ENCODE data around the gene RPL7A. TPM values are rescaled to one million over a fixed set of nuclear protein-coding genes. Genes with fewer than 3 reads are reported as not detected.
A peak's percentile ranks its signal among the peaks of the same experiment; 100 is the strongest.
"Not testable (repeated sequence)": the region's sequence is repeated elsewhere in the genome, so short reads cannot be mapped to it uniquely, and the experiment has no call there.

Gene RPL7A
- total and polyA plus RNA-seq, 2 of the 13 experiments (the other 11 are each of a cell fraction or from before 2014, with no cell fraction given), result 2,401 to 2,938 TPM

- BruUV-seq (replicated peaks); DNase-seq (ENCODE audit: low spot score); ATAC-seq; in situ Hi-C loops (cut with HindIII; ENCODE audit: extremely low pct_ligation_motif_present, low pct_unique_long_range_greater_than_20kb); CTCF ChIA-PET (ENCODE audit: low intra/inter-chr PET ratio, low total read pairs); H3K9me3 ChIP-seq (ENCODE audit: low read length); H3K27me3 ChIP-seq (ENCODE audit: control insufficient read depth in 1 of 2, insufficient read depth in 2 of 2, low read length in 2 of 2); intact Hi-C loops (cut with micrococcal nuclease; ENCODE audit: unreplicated experiment); FAIRE-seq; H3K27ac ChIP-seq (ENCODE audit: extremely low read length, insufficient read depth, low read length); H2AFZ ChIP-seq (ENCODE audit: low read length): not testable (repeated sequence)
- 0 out of 2 replicates have a peak, but pooled peaks have one; percentile 38 for TF ChIP-seq ZBTB33 (CRISPR knock-in tag; IDR thresholded peaks at IDR 0.05)
- peak; percentile 86 for TF ChIP-seq ZNF460 (CRISPR knock-in tag; IDR thresholded peaks at IDR 0.05; ENCODE audit: borderline replicate concordance)
- peak; percentile 96 for TF ChIP-seq ZBTB38 (CRISPR knock-in tag; IDR thresholded peaks at IDR 0.05)
- TF ChIP-seq ZNF770 (CRISPR knock-in tag; IDR thresholded peaks at IDR 0.05), result peak; percentile 23; the same call in 1 of the 2 replicates
- POLR2A ChIA-PET, result interaction anchor here (1.2 to 3.3 kb wide), 7 partner anchors 9 to 82 kb away, joined by 3 to 16 read pairs (median 6); partner anchors contain the start of genes CACFD1, MED22 and RPL7A
- H3K79me2 ChIP-seq (ENCODE audit: insufficient read depth, low read length), result peaks cover 32% of the 10 kb centered on the region
- peaks cover 2 to 12% of the 10 kb centered on the region in 2 experiments; a peak in 3 of 5 replicates for H3K36me3 ChIP-seq (replicated peaks in 1 of 2; ENCODE audit: control insufficient read depth in 1 of 2, insufficient read depth in 2 of 2, low read length in 2 of 2)
- H3K4me3 ChIP-seq (replicated peaks in 1 of 3; ENCODE audit: insufficient read depth in 1 of 3, low read depth in 2 of 3, low read length in 3 of 3), result peak overlapping the region in 2 of 3 experiments; percentile 75 to 86; a peak in 2 of 6 replicates
- peak overlapping the region; percentile 87 for H3K4me2 ChIP-seq (ENCODE audit: low read depth, low read length)
- peaks cover 57% of the 10 kb centered on the region for H3K4me1 ChIP-seq (ENCODE audit: insufficient read depth, low read length)
- H4K20me1 ChIP-seq (ENCODE audit: insufficient read depth, low read length), result peaks cover 28% of the 10 kb centered on the region
- 72% methylated on average over 14 of the region's 14 CpGs for WGBS (ENCODE audit: low lambda C conversion rate)
- peak overlapping the region; percentile 99; the same call in 1 of the 2 replicates for H3K9ac ChIP-seq (ENCODE audit: insufficient read depth, low read depth, low read length)
Observed at GRCh38 chr9:133377280-133377679, 29.3 kb downstream of the RPL7A start.

Data from HepG2 (cell line).